Neural crest cell (in vitro differentiated cells): ENCODE data around the gene UTP3. TPM values are rescaled to one million over a fixed set of nuclear protein-coding genes. Genes with fewer than 3 reads are reported as not detected.
A peak's percentile ranks its signal among the peaks of the same experiment; 100 is the strongest.
"Not testable (repeated sequence)": the region's sequence is repeated elsewhere in the genome, so short reads cannot be mapped to it uniquely, and the experiment has no call there.

Source experiments
- DNase-seq: peaks from one replicate; pipeline ENCODE4 v3.0.0; 2021; ENCODE audit warnings: low read depth, mixed read lengths, low spot score
- H3K27ac Mint-ChIP-seq: one replicate; pipeline ENCODE4 v1.8.0; 2021; ENCODE audit warnings: mild to moderate bottlenecking, mixed read lengths; ENCODE audit not compliant: unreplicated experiment
- H3K27me3 Mint-ChIP-seq: 2 replicates; pipeline ENCODE4 v1.8.0; 2021; ENCODE audit warnings: low read depth, mild to moderate bottlenecking, mixed read lengths
- H3K36me3 Mint-ChIP-seq: 2 replicates; pipeline ENCODE4 v1.8.0; 2021; ENCODE audit warnings: low read depth, mild to moderate bottlenecking, mixed read lengths
- H3K4me1 Mint-ChIP-seq: 2 replicates; pipeline ENCODE4 v1.8.0; 2021; ENCODE audit warnings: mixed read lengths
- H3K4me3 Mint-ChIP-seq: one replicate; pipeline ENCODE4 v1.8.0; 2021; ENCODE audit warnings: mild to moderate bottlenecking, mixed read lengths
- H3K9me3 Mint-ChIP-seq: 2 replicates; pipeline ENCODE4 v1.8.0; 2021; ENCODE audit warnings: mixed read lengths
- total RNA-seq: library from RNA; stranded (reverse); gene quantifications from 2 replicates; pipeline ENCODE4 v1.2.1, GENCODE V29; 2021
- TF ChIP-seq, protein P1 (sequence below): fragments of 200-600 bp; sonication (generic); conservative IDR thresholded peaks from 2 replicates; pipeline ENCODE4 v1.5.0; 2021; ENCODE audit warnings: antibody characterized with exemption, mild to moderate bottlenecking

Gene UTP3
- total RNA-seq, 1 donor from 2014 or later: 30.1 TPM

DNA sequence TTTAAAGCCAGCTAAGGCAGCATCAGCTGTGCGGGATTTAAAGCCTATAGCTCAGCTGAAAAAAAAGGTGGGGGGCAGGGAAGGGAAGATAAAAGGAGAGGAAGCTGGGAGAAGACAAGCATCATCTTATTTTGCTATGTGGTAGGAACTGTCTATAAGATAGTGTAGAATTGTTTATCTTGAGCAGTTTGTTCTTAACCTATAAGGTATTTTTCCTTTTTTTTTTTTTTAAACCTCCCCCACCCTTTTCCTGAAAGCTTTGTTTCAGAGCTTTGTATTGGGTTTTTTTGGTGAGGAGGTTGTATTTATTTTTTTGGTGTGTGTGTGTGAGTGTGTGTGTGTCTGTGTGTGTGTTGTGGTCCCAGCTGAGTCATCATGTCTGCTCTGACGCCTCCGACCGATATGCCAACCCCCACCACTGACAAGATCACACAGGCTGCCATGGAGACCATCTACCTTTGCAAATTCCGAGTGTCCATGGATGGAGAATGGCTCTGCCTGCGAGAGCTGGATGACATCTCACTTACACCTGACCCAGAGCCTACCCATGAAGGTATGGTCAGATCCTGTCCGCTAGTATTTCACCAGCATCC is 34.0 kb downstream of the UTP3 start:
- no peak for DNase-seq
- TF ChIP-seq, protein P1, sequence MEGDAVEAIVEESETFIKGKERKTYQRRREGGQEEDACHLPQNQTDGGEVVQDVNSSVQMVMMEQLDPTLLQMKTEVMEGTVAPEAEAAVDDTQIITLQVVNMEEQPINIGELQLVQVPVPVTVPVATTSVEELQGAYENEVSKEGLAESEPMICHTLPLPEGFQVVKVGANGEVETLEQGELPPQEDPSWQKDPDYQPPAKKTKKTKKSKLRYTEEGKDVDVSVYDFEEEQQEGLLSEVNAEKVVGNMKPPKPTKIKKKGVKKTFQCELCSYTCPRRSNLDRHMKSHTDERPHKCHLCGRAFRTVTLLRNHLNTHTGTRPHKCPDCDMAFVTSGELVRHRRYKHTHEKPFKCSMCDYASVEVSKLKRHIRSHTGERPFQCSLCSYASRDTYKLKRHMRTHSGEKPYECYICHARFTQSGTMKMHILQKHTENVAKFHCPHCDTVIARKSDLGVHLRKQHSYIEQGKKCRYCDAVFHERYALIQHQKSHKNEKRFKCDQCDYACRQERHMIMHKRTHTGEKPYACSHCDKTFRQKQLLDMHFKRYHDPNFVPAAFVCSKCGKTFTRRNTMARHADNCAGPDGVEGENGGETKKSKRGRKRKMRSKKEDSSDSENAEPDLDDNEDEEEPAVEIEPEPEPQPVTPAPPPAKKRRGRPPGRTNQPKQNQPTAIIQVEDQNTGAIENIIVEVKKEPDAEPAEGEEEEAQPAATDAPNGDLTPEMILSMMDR: no peak
- Mint-ChIP-seq H3K4me3 (peak overlapping the region; percentile 89), H3K36me3 (no peaks in the 10 kb centered on the region), H3K27ac (peak overlapping the region; percentile 92), H3K4me1 (peaks cover 36% of the 10 kb centered on the region), H3K9me3 (no peaks in the 10 kb centered on the region), H3K27me3 (no peaks in the 10 kb centered on the region)

DNA sequence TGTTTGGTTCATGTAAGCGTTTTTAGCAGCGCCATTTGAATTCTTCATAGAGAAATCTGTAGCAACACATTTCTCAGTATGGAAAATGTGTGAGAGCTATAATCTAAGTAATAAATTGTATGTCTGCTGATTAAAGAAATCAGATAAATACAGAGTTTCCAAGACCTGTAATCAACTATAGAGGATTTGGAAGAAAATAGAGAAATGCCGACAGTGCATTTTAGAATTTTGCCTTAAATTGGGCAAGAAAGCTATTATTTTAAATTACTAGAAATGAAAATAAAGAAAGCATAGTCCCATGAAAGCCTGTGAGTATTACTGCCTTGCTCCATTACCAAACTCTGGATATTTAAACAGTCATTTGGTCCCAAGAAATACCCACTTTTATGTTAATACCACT is 36.1 kb downstream of the UTP3 start:
- TF ChIP-seq, protein P1: no peak
- H3K4me1 Mint-ChIP-seq: peaks cover 31% of the 10 kb centered on the region
- H3K4me3 Mint-ChIP-seq: no peak overlapping the region
- no peaks in the 10 kb centered on the region for H3K27me3 Mint-ChIP-seq
- no peak overlapping the region for H3K27ac Mint-ChIP-seq
- no peaks in the 10 kb centered on the region for H3K9me3 Mint-ChIP-seq
- no peaks in the 10 kb centered on the region for H3K36me3 Mint-ChIP-seq
- no peak for DNase-seq

DNA sequence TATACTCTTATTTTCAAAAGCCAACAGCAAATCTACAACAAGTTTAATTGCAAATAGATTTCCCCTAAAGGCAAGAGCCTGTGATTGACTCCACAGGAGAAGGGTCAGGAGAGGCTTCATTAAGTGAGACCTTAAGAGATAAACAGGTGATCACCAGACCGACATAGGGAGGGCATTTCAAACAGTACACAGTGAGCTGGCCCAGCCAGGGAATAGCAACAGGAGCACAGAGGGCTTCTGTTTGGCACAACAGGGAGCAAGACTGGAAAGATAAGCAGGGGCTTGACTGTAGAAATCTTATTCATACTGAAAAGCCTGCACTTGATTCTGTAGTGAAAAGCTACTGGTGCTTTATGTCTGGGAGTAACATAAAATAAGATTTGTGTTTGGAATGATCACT is 37.3 kb downstream of the UTP3 start:
- Mint-ChIP-seq H3K4me3 (no peak overlapping the region), H3K9me3 (no peaks in the 10 kb centered on the region), H3K27ac (no peak overlapping the region), H3K4me1 (peaks cover 31% of the 10 kb centered on the region), H3K27me3 (no peaks in the 10 kb centered on the region), H3K36me3 (no peaks in the 10 kb centered on the region)
- no peak for DNase-seq
- TF ChIP-seq, protein P1: no peak

DNA sequence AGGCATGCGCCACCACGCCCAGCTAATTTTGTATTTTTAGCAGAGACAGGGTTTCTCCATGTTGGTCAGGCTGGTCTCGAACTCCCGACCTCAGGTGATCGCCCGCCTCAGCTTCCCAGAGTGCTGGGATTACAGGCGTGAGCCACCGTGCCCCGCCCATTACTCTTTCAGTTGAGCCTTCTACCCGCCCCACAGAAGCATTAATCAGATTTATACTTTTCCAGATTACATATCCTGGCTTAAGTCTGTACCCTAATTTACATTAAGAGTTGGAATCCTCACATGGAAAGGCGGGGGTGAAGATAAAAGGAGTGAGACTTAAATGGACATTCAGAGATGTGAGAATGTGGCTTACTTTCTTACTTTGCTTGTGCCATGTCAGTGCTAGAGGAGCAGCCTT is 38.2 kb downstream of the UTP3 start:
- H3K36me3 Mint-ChIP-seq, DNase-seq, H3K9me3 Mint-ChIP-seq, H3K27me3 Mint-ChIP-seq, H3K27ac Mint-ChIP-seq, H3K4me3 Mint-ChIP-seq: not testable (repeated sequence)
- peaks cover 30% of the 10 kb centered on the region for H3K4me1 Mint-ChIP-seq

DNA sequence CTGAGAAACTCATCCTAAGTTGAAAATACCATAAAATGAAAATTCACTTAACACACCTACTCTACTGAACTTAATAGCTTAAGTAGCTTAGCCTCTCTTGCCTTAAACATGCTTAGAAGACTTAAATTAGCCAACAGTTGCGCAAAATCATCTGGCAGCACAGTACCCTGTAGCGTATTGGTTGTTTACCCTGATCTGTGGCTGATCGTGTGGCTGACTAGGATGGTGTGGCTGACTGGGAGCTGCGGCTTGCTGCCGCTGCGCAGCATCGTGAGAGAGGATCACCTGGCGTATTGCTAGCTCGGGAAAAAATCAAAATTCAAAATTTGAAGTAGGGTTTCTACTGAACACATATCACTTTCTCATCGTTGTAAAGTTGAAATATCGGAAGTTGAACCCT is 39.8 kb downstream of the UTP3 start:
- H3K36me3 Mint-ChIP-seq: peaks cover 2% of the 10 kb centered on the region
- peaks cover 15% of the 10 kb centered on the region for H3K4me1 Mint-ChIP-seq
- TF ChIP-seq, protein P1: no peak
- no peaks in the 10 kb centered on the region for H3K9me3 Mint-ChIP-seq
- H3K4me3 Mint-ChIP-seq: no peak overlapping the region
- no peak overlapping the region for H3K27ac Mint-ChIP-seq
- H3K27me3 Mint-ChIP-seq: no peaks in the 10 kb centered on the region
- DNase-seq: no peak

DNA sequence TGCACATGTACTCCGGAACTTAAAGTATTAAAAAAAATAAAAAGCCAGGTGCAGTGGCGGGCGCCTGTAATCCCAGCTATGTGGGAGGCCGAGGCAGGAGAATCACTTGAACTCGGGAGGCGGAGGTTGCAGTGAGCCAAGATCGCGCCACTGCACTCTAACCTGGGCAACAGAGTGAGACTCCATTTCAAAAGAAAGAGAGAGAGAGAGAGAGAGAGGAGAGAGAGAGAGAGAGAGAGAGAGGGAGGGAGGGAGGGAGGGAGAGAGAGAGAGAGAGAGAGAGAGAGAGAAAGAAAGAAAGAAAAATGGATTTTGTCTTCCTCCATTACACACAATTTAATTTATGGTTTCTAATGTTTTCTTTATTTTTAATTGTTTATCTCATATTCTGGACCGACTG is 44.5 kb downstream of the UTP3 start:
- not testable (repeated sequence) for H3K27ac Mint-ChIP-seq, H3K27me3 Mint-ChIP-seq, H3K36me3 Mint-ChIP-seq, H3K4me3 Mint-ChIP-seq, H3K9me3 Mint-ChIP-seq, DNase-seq
- H3K4me1 Mint-ChIP-seq: peaks cover 12% of the 10 kb centered on the region
